ENCODE measurements around the gene BCL2.
"Not testable (repeated sequence)": the region's sequence is repeated elsewhere in the genome, so short reads cannot be mapped to it uniquely, and the experiment has no call there.

The BCL2 gene

GRCh38 chr18:63198868-63199742, 120.5 kb downstream of the BCL2 start:
- no peak for DNase-seq (ENCODE audit: low spot score)

- DNase-seq (ENCODE audit: low spot score): no peak
These were observed 121.3 kb downstream of the BCL2 start for GRCh38 chr18:63198098-63198760.

- DNase-seq (ENCODE audit: low spot score): no peak
These were observed 122.2 kb downstream of the BCL2 start for GRCh38 chr18:63197246-63197869.

GRCh38 chr18:63195326-63196159, 124.0 kb downstream of the BCL2 start:
- DNase-seq (ENCODE audit: low spot score): no peak

GRCh38 chr18:63192885-63193349, 126.7 kb downstream of the BCL2 start:
- DNase-seq (ENCODE audit: low spot score): no peak

- no peak for DNase-seq (ENCODE audit: low spot score)
These were observed 127.3 kb downstream of the BCL2 start for GRCh38 chr18:63192126-63192884.

GRCh38 chr18:63191413-63191812, 128.2 kb downstream of the BCL2 start:
- DNase-seq (ENCODE audit: low spot score): no peak

- not testable (repeated sequence) for DNase-seq (ENCODE audit: low spot score)
These were observed 128.7 kb downstream of the BCL2 start for GRCh38 chr18:63190838-63191237.

GRCh38 chr18:63189817-63190216, 129.8 kb downstream of the BCL2 start:
- no peak for DNase-seq (ENCODE audit: low spot score)

- DNase-seq (ENCODE audit: low spot score): no peak
These were observed 130.5 kb downstream of the BCL2 start for GRCh38 chr18:63189041-63189440.

GRCh38 chr18:63187791-63188460, 131.6 kb downstream of the BCL2 start:
- DNase-seq (ENCODE audit: low spot score): no peak

- DNase-seq (ENCODE audit: low spot score): no peak
These were observed 132.4 kb downstream of the BCL2 start for GRCh38 chr18:63187223-63187574.

GRCh38 chr18:63186520-63187222, 132.9 kb downstream of the BCL2 start:
- DNase-seq (ENCODE audit: low spot score): no peak

- DNase-seq (ENCODE audit: low spot score): no peak
These were observed 133.6 kb downstream of the BCL2 start for GRCh38 chr18:63185984-63186383.

- no peak for DNase-seq (ENCODE audit: low spot score)
These were observed 135.4 kb downstream of the BCL2 start for GRCh38 chr18:63183952-63184770.

GRCh38 chr18:63183378-63183777, 136.2 kb downstream of the BCL2 start:
- no peak for DNase-seq (ENCODE audit: low spot score)

GRCh38 chr18:63182861-63183260, 136.7 kb downstream of the BCL2 start:
- DNase-seq (ENCODE audit: low spot score): no peak

- DNase-seq (ENCODE audit: low spot score): no peak
These were observed 137.2 kb downstream of the BCL2 start for GRCh38 chr18:63182310-63182772.

GRCh38 chr18:63181706-63182309, 137.8 kb downstream of the BCL2 start:
- DNase-seq (ENCODE audit: low spot score): no peak
